NCI-H748 treated with DMSO at 0.1 percent for 48 hours (cell line): ENCODE measurements around the gene NMNAT3.

ENCODE experiments used
- DNase-seq: peaks from one replicate; lab custom pipeline; 2025; lab: John Stamatoyannopoulos, UW

The NMNAT3 gene

GRCh38 chr3:139541532-139542288 lies 136.1 kb downstream of the NMNAT3 start:
- no peak for DNase-seq

DNA sequence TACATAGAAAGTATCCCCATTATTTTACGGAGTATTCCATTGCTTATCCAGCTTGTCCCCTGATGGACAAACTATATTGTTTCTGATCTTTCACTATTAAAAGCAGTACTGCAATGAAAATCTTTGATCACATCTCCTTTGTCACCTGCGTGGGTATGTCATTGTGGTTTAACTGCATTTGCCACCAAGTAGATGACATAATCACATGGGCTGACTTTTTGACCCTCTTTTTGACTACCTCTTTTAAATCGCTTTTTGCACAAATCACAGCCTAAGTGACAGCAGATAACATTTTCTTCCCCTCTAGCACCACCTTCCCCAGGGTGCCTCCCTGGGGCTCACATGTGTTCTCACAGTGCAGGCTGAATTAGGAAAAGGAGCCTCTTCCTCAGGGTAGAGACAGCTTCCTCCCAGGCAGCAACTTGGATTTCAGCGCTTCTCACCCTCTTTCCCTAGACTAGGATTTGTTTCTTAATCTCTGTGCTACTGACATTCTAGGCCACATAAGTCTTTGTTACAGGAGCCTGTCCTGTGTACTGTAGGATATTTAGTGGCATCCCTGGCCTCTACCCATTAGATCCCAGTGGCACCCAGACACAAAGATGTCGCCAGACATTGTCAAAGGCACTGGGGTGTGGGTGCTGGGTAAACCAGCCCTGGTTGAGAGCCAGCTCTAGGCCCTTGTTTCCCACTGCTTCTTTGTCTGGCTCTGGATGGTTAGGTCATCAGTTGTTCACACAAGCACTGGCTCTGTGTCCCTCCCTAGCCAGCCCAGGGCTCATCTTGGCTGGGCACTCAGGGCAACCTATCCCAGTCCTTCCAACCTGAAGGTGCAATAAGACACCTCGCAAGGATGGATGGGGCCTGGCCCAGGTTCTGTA lies 136.9 kb downstream of the NMNAT3 start:
- no peak for DNase-seq

DNA sequence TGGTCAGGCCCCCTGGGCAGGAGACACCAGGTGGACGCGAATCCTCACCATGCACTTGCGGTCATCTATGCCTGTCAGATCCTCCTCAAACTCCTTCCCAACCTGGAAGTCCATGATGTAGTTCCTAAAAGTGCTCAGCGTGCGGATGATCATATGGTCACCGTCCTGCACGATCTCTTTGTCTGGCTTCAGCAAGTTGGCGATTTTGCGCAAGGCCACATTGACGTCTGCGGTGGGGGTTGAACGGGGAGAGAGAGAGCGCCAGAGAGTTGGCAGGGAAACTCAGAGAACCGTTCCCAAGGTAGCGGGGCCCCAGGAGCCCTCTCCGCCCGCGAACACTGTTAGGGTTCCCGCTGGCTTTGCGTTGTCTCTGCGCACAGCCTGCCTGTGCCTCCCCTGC lies 139.0 kb downstream of the NMNAT3 start:
- DNase-seq, result no peak

DNA sequence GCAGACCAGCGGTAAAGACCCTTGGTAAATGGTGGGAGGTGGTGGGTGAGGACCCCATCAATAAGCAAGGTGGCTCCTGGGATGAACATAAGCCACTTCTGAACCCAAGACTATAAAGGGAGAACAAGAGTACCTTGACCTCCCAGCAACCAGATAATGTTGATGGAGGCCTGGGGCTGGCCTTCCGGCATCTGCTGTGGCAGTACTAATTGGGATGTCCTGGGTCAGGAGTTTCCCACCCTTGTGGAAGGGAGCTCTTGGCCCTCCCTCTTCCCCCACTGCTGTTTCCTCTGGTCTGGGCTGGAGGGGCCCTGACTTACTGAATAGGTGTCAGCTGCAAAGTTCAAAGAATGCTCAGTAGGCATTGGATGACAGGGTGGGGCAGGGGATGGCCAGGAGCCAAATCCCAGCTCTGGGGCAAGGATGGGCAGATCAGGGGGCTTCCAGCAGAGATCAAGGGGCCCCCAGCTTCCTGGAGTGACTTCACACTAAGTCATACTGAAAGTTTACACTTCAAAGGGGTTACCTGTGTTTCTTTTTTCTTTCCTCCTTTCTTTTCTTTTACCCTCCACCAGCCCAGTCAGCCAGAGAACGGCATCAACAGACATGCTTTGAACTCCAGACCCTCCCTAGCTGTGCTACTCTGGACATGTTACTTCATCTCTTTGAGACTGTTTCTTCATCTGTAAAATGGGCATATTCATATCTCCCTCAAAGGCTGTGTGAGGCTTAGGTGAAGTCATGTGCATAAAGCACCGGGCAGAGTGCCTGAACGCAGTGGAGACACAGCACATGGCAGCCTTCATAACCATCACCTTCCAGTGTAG lies 139.8 kb downstream of the NMNAT3 start:
- no peak for DNase-seq

DNA sequence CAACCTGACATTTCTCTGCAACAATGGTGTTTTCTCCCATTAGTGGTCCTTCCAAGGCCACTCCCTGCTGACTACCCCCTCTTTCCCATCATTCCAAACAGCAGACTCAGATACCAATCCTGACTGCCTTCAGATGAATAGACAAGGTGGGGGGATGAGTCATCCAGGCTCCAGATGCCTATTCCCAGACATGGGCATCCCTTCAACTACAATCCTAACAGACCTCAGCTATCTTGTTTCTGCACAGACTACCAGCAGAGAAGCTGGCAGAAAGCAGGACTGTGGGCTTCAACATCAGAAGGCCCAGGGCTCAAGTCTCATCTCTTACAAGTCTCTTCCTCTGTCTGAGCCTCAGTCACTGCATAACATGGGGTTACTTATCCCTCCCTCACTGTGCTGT lies 140.4 kb downstream of the NMNAT3 start:
- DNase-seq, result no peak

- no peak for DNase-seq
Measured at GRCh38 chr3:139534992-139535879, 142.5 kb downstream of the NMNAT3 start.

- no peak for DNase-seq
Measured at GRCh38 chr3:139534455-139534812, 143.3 kb downstream of the NMNAT3 start.

GRCh38 chr3:139533781-139534454 lies 143.9 kb downstream of the NMNAT3 start:
- no peak for DNase-seq

DNA sequence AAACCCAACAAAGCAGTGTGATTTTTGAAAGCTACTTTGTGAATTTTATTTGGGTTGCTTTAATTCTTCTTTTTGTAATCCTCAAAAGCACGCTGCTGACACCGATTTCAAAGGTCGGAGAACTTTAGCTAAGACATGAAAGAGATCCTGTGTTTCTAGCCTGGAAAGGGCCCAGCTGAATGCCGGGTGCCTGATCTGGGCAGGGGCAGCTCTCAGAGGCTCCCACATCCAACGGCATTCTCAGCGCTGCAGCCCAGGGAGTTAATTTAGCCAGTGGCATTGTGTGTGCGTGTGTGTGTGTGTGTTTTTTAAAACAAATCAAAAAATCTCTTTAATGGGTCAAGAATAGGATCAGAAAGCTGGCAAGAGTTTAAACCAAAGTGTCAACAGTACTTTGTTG lies 144.8 kb downstream of the NMNAT3 start:
- no peak for DNase-seq

GRCh38 chr3:139530717-139531116 lies 147.1 kb downstream of the NMNAT3 start:
- no peak for DNase-seq

DNA sequence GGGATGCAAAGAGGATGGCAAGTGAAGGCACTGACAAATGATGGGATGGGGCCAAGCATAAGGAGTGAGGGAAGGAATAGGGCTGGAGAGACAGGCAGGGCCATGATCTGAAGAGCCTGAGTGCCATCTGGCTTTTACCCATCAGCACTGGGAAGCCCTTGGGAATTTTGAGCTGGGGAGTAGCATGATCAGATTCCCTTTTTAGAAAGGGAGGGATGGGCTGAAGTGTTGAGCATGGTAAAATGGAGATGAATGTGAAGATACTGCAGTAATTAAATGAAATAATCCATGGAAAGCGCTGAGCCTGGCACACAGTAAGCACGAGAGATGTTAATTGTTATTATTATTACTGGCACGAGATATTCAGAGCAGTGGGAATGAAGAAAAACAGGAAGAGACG lies 148.1 kb downstream of the NMNAT3 start:
- no peak for DNase-seq

- no peak for DNase-seq
Measured at GRCh38 chr3:139528924-139529323, 148.8 kb downstream of the NMNAT3 start.

DNA sequence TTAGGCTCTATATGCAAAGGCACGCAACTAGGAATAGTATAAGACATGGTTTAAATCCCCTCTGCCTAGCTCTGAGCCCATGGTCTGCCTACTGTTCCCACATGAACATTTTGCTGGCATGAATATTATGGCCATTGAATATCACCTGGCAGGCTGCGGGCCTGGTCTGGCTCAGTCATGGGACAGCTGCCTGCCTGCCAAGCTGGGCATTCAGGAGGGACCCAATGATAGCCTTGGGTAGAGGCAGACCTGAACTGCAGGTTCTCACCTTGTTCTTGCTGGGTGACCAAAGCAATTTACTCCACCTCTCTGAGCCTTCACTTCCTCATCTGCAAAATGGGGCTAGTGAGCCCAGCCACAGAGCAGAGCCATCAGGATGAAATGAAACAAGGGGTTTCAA lies 149.5 kb downstream of the NMNAT3 start:
- no peak for DNase-seq

DNA sequence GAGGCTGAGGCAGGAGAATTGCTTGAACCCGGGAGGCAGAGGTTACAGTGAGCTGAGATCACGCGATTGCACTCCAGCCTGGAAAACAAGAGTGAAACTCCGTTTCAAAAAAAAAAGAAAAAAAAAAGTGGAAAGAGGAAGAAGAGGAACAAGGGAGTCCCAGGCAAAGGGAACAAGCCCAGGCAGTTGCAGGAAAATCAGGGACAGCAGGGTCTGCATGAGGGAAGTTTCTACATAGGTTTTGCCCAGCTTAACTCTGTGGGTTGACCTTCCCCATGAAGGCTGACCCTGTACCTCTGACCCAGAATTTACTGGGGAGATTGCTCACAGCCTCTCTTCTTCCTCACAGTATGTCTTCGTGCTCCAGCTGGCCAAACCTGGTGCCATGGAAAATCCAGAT lies 150.5 kb downstream of the NMNAT3 start:
- DNase-seq, result no peak

DNA sequence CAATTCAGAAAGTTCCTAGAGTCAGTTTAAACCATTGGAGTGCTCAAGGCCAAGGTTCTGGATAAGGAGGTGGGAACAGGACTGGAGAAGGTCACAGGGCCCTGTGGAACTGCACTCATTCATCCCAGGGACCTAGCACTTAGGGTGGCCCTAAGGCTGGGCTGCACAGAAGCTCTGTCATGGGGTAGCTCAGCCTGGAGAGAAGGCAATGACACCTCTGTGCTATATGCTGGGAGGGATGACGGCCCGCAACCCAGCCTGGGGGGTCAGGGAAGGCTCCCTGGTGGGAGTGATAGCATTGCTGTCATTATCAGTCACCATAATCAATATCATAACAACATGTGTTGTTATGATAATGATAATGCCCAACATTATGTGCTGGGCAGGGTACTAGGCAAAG lies 151.6 kb downstream of the NMNAT3 start:
- DNase-seq, result no peak

GRCh38 chr3:139524841-139525636 lies 152.7 kb downstream of the NMNAT3 start:
- no peak for DNase-seq

- DNase-seq, result no peak
Measured at GRCh38 chr3:139523718-139524117, 154.1 kb downstream of the NMNAT3 start.

DNA sequence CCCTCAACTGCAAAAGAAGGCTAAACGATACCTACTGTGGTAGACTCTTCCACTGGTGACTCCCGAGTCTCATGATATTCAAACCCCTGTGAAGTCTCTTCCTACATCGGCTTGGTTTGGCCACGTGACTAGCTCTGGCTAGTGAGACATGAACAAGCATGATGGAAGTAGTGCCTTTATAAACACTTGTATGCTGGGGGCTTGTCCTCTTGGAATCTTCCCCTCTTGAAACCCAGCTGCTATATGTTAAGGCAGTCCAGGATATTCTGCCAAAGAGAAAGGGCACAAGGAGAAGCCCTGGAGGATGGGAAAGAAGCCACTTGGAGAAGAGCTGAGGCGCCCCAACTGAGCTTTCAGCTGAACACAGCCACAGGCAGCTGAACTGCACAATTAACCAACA lies 154.6 kb downstream of the NMNAT3 start:
- DNase-seq, result no peak

DNA sequence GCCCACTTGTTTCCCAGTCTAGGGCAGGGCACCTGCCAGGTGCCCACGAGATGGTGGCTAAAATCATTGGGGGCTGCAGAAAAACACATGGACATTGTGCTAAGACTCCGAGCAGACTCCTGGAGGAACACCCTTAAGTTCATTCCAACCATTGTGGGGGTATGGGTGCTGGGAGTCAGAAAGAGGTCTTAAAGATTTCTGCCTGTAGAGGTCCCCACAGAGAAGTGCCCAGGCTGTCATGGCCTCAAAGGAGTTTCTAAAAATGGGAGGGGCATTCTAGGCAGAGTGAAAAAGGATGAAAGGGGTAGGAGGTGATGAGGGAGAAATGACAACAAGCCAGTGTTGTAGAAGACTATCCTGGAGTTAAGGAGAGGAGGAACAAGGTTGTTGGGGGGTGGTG lies 155.4 kb downstream of the NMNAT3 start:
- DNase-seq, result no peak

DNA sequence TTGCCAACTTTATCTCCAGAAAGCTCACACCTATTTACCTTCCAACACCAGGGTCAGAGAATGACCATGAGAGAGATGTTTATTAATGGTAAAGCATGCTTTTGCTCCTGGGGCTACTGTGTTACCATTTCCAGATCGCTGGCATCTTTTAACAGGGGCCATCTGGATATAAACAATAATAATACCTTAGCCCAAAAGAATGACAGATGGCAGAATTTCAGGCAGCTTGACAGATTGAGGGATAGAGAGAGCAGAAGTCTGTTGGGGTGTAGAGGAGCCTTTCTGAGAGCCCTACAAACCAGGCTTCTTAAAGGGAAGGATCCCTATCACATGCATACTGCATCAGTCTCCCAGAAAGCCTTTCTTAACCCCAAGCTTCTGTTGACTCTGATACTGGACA lies 156.0 kb downstream of the NMNAT3 start:
- DNase-seq, result no peak
